HG03457 (cell line): Measurements from ENCODE around the gene AP1B1.

ENCODE experiments used
- ATAC-seq: cut with Tn5 transposase; IDR thresholded peaks from one replicate; pipeline ENCODE4 v1.9.1; 2021; ENCODE audit warnings: moderate number of reproducible peaks; ENCODE audit not compliant: unreplicated experiment

AP1B1 gene

GRCh38 chr22:29302681-29303465, 85.5 kb downstream of the AP1B1 start:
- ATAC-seq: no peak

GRCh38 chr22:29302402-29302680, 86.0 kb downstream of the AP1B1 start:
- no peak for ATAC-seq

- no peak for ATAC-seq
Measured at GRCh38 chr22:29301716-29302401, 86.5 kb downstream of the AP1B1 start.

- ATAC-seq: no peak
Measured at GRCh38 chr22:29300807-29301601, 87.4 kb downstream of the AP1B1 start.

GRCh38 chr22:29300467-29300806, 87.9 kb downstream of the AP1B1 start:
- no peak for ATAC-seq

GRCh38 chr22:29299136-29299900, 89.1 kb downstream of the AP1B1 start:
- ATAC-seq: no peak

GRCh38 chr22:29298641-29299040, 89.7 kb downstream of the AP1B1 start:
- ATAC-seq: no peak

- ATAC-seq: no peak
Measured at GRCh38 chr22:29292379-29292778, 96.0 kb downstream of the AP1B1 start.

GRCh38 chr22:29291215-29291614, 97.2 kb downstream of the AP1B1 start:
- no peak for ATAC-seq

GRCh38 chr22:29290061-29290460, 98.3 kb downstream of the AP1B1 start:
- no peak for ATAC-seq

- ATAC-seq: no peak
Measured at GRCh38 chr22:29288837-29289236, 99.5 kb downstream of the AP1B1 start.

- ATAC-seq: no peak
Measured at GRCh38 chr22:29284196-29284595, 104.2 kb downstream of the AP1B1 start.

- ATAC-seq: no peak
Measured at GRCh38 chr22:29277927-29278326, 110.4 kb downstream of the AP1B1 start.
